Measurements from ENCODE around the gene UCHL1. TPM values are rescaled to one million over a fixed set of nuclear protein-coding genes. Genes with fewer than 3 reads are reported as not detected.

UCHL1 gene
- polyA plus RNA-seq, 1 donor from 2014 or later, result 5,099 TPM

- H3K27ac ChIP-seq (ENCODE audit: low read length), result no peak overlapping the region
- no peak overlapping the region for H3K9ac ChIP-seq (ENCODE audit: low read length)
- no peak overlapping the region for H3K4me2 ChIP-seq (ENCODE audit: low read length)
- no peak overlapping the region for H2AFZ ChIP-seq (ENCODE audit: low read depth, low read length)
- no peaks in the 10 kb centered on the region for H4K20me1 ChIP-seq (ENCODE audit: insufficient read depth)
- no peaks in the 10 kb centered on the region for H3K36me3 ChIP-seq (ENCODE audit: insufficient read depth, low read length)
- no peak overlapping the region for H3K4me3 ChIP-seq (ENCODE audit: low read length)
- no peaks in the 10 kb centered on the region for H3K79me2 ChIP-seq (replicated peaks; ENCODE audit: insufficient read depth, low read length)
- TF ChIP-seq TAF1 (IDR thresholded peaks at IDR 0.05; ENCODE audit: low read depth) (no peak), MXI1 (conservative IDR thresholded peaks at IDR 0.05; ENCODE audit: poor library complexity, severe bottlenecking) (no peak), SMC3 (conservative IDR thresholded peaks at IDR 0.05; ENCODE audit: poor library complexity) (no peak), CTCF (IDR thresholded peaks at IDR 0.05; ENCODE audit: poor library complexity, severe bottlenecking) (no peak), RAD21 (conservative IDR thresholded peaks at IDR 0.05) (no peak), REST (IDR thresholded peaks at IDR 0.05; ENCODE audit: borderline replicate concordance) (no peak), POLR2AphosphoS5 (IDR thresholded peaks at IDR 0.05) (no peak), EP300 (conservative IDR thresholded peaks at IDR 0.05; ENCODE audit: poor library complexity, severe bottlenecking) (no peak), EZH2 (IDR thresholded peaks at IDR 0.05; ENCODE audit: borderline replicate concordance, insufficient read depth, low read length, poor library complexity, severe bottlenecking) (no peak)
- no peaks in the 10 kb centered on the region for H3F3A ChIP-seq (ENCODE audit: insufficient read depth, low read length, poor library complexity, severe bottlenecking)
- H3K27me3 ChIP-seq (ENCODE audit: insufficient read depth, low read depth, low read length), result no peaks in the 10 kb centered on the region
- H3K9me3 ChIP-seq (ENCODE audit: low read length), result peaks cover 13% of the 10 kb centered on the region
- H3K9me2 ChIP-seq (ENCODE audit: insufficient read depth, low read length), result no peaks in the 10 kb centered on the region
These were observed 41.1 kb downstream of the UCHL1 start for GRCh38 chr4:41297832-41298231.

GRCh38 chr4:41299486-41299885 is 42.8 kb downstream of the UCHL1 start:
- no peaks in the 10 kb centered on the region for H3K27me3 ChIP-seq (ENCODE audit: insufficient read depth, low read depth, low read length)
- H3K36me3 ChIP-seq (ENCODE audit: insufficient read depth, low read length), result no peaks in the 10 kb centered on the region
- no peaks in the 10 kb centered on the region for H3K79me2 ChIP-seq (replicated peaks; ENCODE audit: insufficient read depth, low read length)
- H3K27ac ChIP-seq (ENCODE audit: low read length), result no peak overlapping the region
- H3K9ac ChIP-seq (ENCODE audit: low read length), result no peak overlapping the region
- peaks cover 8% of the 10 kb centered on the region for H3K9me3 ChIP-seq (ENCODE audit: low read length)
- no peak overlapping the region for H2AFZ ChIP-seq (ENCODE audit: low read depth, low read length)
- no peaks in the 10 kb centered on the region for H3K9me2 ChIP-seq (ENCODE audit: insufficient read depth, low read length)
- H3K4me2 ChIP-seq (ENCODE audit: low read length), result no peak overlapping the region
- no peaks in the 10 kb centered on the region for H4K20me1 ChIP-seq (ENCODE audit: insufficient read depth)
- TF ChIP-seq REST (IDR thresholded peaks at IDR 0.05; ENCODE audit: borderline replicate concordance), result no peak
- no peak for TF ChIP-seq RAD21 (conservative IDR thresholded peaks at IDR 0.05)
- TF ChIP-seq POLR2AphosphoS5 (IDR thresholded peaks at IDR 0.05), result no peak
- TF ChIP-seq MXI1 (conservative IDR thresholded peaks at IDR 0.05; ENCODE audit: poor library complexity, severe bottlenecking), result no peak
- TF ChIP-seq TAF1 (IDR thresholded peaks at IDR 0.05; ENCODE audit: low read depth), result no peak
- no peak for TF ChIP-seq EZH2 (IDR thresholded peaks at IDR 0.05; ENCODE audit: borderline replicate concordance, insufficient read depth, low read length, poor library complexity, severe bottlenecking)
- no peak for TF ChIP-seq EP300 (conservative IDR thresholded peaks at IDR 0.05; ENCODE audit: poor library complexity, severe bottlenecking)
- TF ChIP-seq SMC3 (conservative IDR thresholded peaks at IDR 0.05; ENCODE audit: poor library complexity), result no peak
- no peak for TF ChIP-seq CTCF (IDR thresholded peaks at IDR 0.05; ENCODE audit: poor library complexity, severe bottlenecking)
- no peak overlapping the region for H3K4me3 ChIP-seq (ENCODE audit: low read length)
- H3F3A ChIP-seq (ENCODE audit: insufficient read depth, low read length, poor library complexity, severe bottlenecking), result no peaks in the 10 kb centered on the region
